HG03108 (cell line): ENCODE data around the gene SHISA5.

ENCODE experiments used
- ATAC-seq: cut with Tn5 transposase; IDR thresholded peaks from one replicate; pipeline ENCODE4 v1.9.1; 2021; ENCODE audit warnings: moderate library complexity; ENCODE audit not compliant: unreplicated experiment

The SHISA5 gene

GRCh38 chr3:48432411-48433371 is 71.3 kb downstream of the SHISA5 start:
- ATAC-seq = no peak

GRCh38 chr3:48431224-48432029 is 72.5 kb downstream of the SHISA5 start:
- ATAC-seq = no peak

GRCh38 chr3:48430708-48431101 is 73.3 kb downstream of the SHISA5 start:
- ATAC-seq = no peak

- no peak for ATAC-seq
Observed at GRCh38 chr3:48429960-48430707, 73.8 kb downstream of the SHISA5 start, which contains the start of gene PLXNB1. Gene PLXNB1, minus strand, starts transcription at chr3:48430086. Its CDS starts 5,475 bp downstream, at chr3:48424611.

- ATAC-seq = no peak
Observed at GRCh38 chr3:48429317-48429959, 74.5 kb downstream of the SHISA5 start.

GRCh38 chr3:48428572-48429316 is 75.2 kb downstream of the SHISA5 start:
- no peak for ATAC-seq

- no peak for ATAC-seq
Observed at GRCh38 chr3:48428088-48428571, 75.8 kb downstream of the SHISA5 start.

GRCh38 chr3:48427630-48427962 is 76.4 kb downstream of the SHISA5 start:
- no peak for ATAC-seq

- no peak for ATAC-seq
Observed at GRCh38 chr3:48426944-48427629, 76.9 kb downstream of the SHISA5 start.

GRCh38 chr3:48426401-48426909 is 77.5 kb downstream of the SHISA5 start:
- no peak for ATAC-seq

- ATAC-seq = no peak
Observed at GRCh38 chr3:48425281-48425812, 78.6 kb downstream of the SHISA5 start.

GRCh38 chr3:48423883-48424695 is 79.9 kb downstream of the SHISA5 start:
- ATAC-seq = no peak

GRCh38 chr3:48423241-48423882 is 80.6 kb downstream of the SHISA5 start:
- no peak for ATAC-seq

GRCh38 chr3:48422681-48423080 is 81.3 kb downstream of the SHISA5 start:
- no peak for ATAC-seq

- ATAC-seq = no peak
Observed at GRCh38 chr3:48422272-48422671, 81.7 kb downstream of the SHISA5 start.

- no peak for ATAC-seq
Observed at GRCh38 chr3:48420561-48420960, 83.4 kb downstream of the SHISA5 start.

- ATAC-seq = no peak
Observed at GRCh38 chr3:48419597-48419996, 84.4 kb downstream of the SHISA5 start.
